ENCODE measurements around the gene NAV1. TPM values are rescaled to one million over a fixed set of nuclear protein-coding genes. Genes with fewer than 3 reads are reported as not detected.

The NAV1 gene
- polyA plus RNA-seq, 1 donor (not counting 4 experiments of a cell fraction or from before 2014, with no cell fraction given) = 13.2 TPM

GRCh38 chr1:201543871-201544642 lies 5.1 kb downstream of the NAV1 start:
- TF ChIP-seq, protein P1, sequence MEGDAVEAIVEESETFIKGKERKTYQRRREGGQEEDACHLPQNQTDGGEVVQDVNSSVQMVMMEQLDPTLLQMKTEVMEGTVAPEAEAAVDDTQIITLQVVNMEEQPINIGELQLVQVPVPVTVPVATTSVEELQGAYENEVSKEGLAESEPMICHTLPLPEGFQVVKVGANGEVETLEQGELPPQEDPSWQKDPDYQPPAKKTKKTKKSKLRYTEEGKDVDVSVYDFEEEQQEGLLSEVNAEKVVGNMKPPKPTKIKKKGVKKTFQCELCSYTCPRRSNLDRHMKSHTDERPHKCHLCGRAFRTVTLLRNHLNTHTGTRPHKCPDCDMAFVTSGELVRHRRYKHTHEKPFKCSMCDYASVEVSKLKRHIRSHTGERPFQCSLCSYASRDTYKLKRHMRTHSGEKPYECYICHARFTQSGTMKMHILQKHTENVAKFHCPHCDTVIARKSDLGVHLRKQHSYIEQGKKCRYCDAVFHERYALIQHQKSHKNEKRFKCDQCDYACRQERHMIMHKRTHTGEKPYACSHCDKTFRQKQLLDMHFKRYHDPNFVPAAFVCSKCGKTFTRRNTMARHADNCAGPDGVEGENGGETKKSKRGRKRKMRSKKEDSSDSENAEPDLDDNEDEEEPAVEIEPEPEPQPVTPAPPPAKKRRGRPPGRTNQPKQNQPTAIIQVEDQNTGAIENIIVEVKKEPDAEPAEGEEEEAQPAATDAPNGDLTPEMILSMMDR (optimal IDR thresholded peaks at IDR 0.05 in 1 of 3, IDR thresholded peaks at IDR 0.05 in 1 of 3, conservative IDR thresholded peaks at IDR 0.05 in 1 of 3; ENCODE audit: extremely low read depth in 1 of 3, insufficient read depth in 2 of 3, low read length in 3 of 3) = no peak
- no peak for TF ChIP-seq EZH2 (IDR thresholded peaks at IDR 0.05; ENCODE audit: low read length)
- FAIRE-seq = no peak
- Histone ChIP-seq H3K79me2 (ENCODE audit: control insufficient read depth, insufficient read depth, low read length) (no peaks in the 10 kb centered on the region), H3K4me3 (ENCODE audit: control insufficient read depth in 2 of 3, extremely low read depth in 1 of 3, insufficient read depth in 2 of 3, low read depth in 1 of 3, low read length in 3 of 3) (no peak overlapping the region), H3K4me1 (ENCODE audit: control insufficient read depth, extremely low read depth, insufficient read depth, low read length) (peaks cover 4% of the 10 kb centered on the region), H3K27ac (ENCODE audit: control insufficient read depth, insufficient read depth, low read length) (no peak overlapping the region), H3K4me2 (ENCODE audit: control insufficient read depth, extremely low read depth, insufficient read depth, low read depth, low read length) (no peak overlapping the region), H3K9me3 (ENCODE audit: control insufficient read depth, low read depth, low read length) (no peaks in the 10 kb centered on the region), H3K9ac (ENCODE audit: control insufficient read depth, extremely low read depth, insufficient read depth, low read length) (no peak overlapping the region), H3K36me3 (ENCODE audit: control insufficient read depth in 2 of 2, extremely low read depth in 1 of 2, insufficient read depth in 2 of 2, low read length in 2 of 2) (no peaks in the 10 kb centered on the region), H3K9me1 (ENCODE audit: control insufficient read depth, extremely low read depth, insufficient read depth, low read length) (no peaks in the 10 kb centered on the region), H3K27me3 (ENCODE audit: control insufficient read depth, extremely low read depth, insufficient read depth, low read length) (peaks cover 12% of the 10 kb centered on the region), H2AFZ (ENCODE audit: control insufficient read depth, low read length) (no peak overlapping the region), H4K20me1 (ENCODE audit: control insufficient read depth, extremely low read depth, insufficient read depth, low read length) (no peaks in the 10 kb centered on the region)
- DNase-seq (ENCODE audit: low read depth, low spot score) = no peak
- dilution Hi-C loops (cut with MboI; ENCODE audit: extremely low pct_ligation_motif_present, low sequenced_read_pairs) = no loop called here

DNA sequence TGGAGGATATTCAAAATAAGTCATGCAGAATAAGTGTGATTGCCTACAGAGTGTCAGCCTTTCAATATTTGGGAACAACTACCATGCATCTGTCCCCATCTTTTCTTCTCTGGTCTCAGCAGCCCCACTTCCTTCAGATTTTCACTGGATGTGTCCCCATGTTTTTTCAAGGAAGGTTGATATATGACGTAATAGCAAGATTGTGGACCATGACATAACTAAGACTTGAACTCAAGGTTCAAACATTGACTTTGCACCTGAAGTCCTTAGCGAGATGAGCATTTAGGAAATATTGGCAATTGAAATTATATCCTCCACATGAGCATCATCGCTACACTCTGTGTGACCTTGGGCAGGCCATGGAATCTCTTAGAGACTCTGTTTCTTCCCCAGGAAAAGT lies 5.8 kb downstream of the NAV1 start:
- H3K9me3 ChIP-seq (ENCODE audit: control insufficient read depth, low read depth, low read length) = no peaks in the 10 kb centered on the region
- no peak overlapping the region for H3K27ac ChIP-seq (ENCODE audit: control insufficient read depth, insufficient read depth, low read length)
- no peak overlapping the region for H3K9ac ChIP-seq (ENCODE audit: control insufficient read depth, extremely low read depth, insufficient read depth, low read length)
- peaks cover 5% of the 10 kb centered on the region for H3K27me3 ChIP-seq (ENCODE audit: control insufficient read depth, extremely low read depth, insufficient read depth, low read length)
- no peak overlapping the region for H2AFZ ChIP-seq (ENCODE audit: control insufficient read depth, low read length)
- no peaks in the 10 kb centered on the region for H4K20me1 ChIP-seq (ENCODE audit: control insufficient read depth, extremely low read depth, insufficient read depth, low read length)
- no peak for DNase-seq (ENCODE audit: low read depth, low spot score)
- no peaks in the 10 kb centered on the region for H3K9me1 ChIP-seq (ENCODE audit: control insufficient read depth, extremely low read depth, insufficient read depth, low read length)
- no peak overlapping the region for H3K4me2 ChIP-seq (ENCODE audit: control insufficient read depth, extremely low read depth, insufficient read depth, low read depth, low read length)
- no peak overlapping the region for H3K4me3 ChIP-seq (ENCODE audit: control insufficient read depth in 2 of 3, extremely low read depth in 1 of 3, insufficient read depth in 2 of 3, low read depth in 1 of 3, low read length in 3 of 3)
- H3K4me1 ChIP-seq (ENCODE audit: control insufficient read depth, extremely low read depth, insufficient read depth, low read length) = no peaks in the 10 kb centered on the region
- TF ChIP-seq, protein P1 (optimal IDR thresholded peaks at IDR 0.05 in 1 of 3, IDR thresholded peaks at IDR 0.05 in 1 of 3, conservative IDR thresholded peaks at IDR 0.05 in 1 of 3; ENCODE audit: extremely low read depth in 1 of 3, insufficient read depth in 2 of 3, low read length in 3 of 3) = no peak
- TF ChIP-seq EZH2 (IDR thresholded peaks at IDR 0.05; ENCODE audit: low read length) = no peak
- no peaks in the 10 kb centered on the region for H3K36me3 ChIP-seq (ENCODE audit: control insufficient read depth in 2 of 2, extremely low read depth in 1 of 2, insufficient read depth in 2 of 2, low read length in 2 of 2)
- no peaks in the 10 kb centered on the region for H3K79me2 ChIP-seq (ENCODE audit: control insufficient read depth, insufficient read depth, low read length)
- FAIRE-seq = no peak
- dilution Hi-C loops (cut with MboI; ENCODE audit: extremely low pct_ligation_motif_present, low sequenced_read_pairs) = no loop called here
